Measurements from ENCODE around the gene FILIP1L.

FILIP1L gene

GRCh38 chr3:100029052-100029451, 85.2 kb downstream of the FILIP1L start:
- TF ChIP-seq POLR2AphosphoS5 (IDR thresholded peaks at IDR 0.05; ENCODE audit: low read depth, low read length), result no peak
- TF ChIP-seq TAF1 (IDR thresholded peaks at IDR 0.05; ENCODE audit: borderline replicate concordance, insufficient read depth, low read length), result no peak
- TF ChIP-seq, protein P1, sequence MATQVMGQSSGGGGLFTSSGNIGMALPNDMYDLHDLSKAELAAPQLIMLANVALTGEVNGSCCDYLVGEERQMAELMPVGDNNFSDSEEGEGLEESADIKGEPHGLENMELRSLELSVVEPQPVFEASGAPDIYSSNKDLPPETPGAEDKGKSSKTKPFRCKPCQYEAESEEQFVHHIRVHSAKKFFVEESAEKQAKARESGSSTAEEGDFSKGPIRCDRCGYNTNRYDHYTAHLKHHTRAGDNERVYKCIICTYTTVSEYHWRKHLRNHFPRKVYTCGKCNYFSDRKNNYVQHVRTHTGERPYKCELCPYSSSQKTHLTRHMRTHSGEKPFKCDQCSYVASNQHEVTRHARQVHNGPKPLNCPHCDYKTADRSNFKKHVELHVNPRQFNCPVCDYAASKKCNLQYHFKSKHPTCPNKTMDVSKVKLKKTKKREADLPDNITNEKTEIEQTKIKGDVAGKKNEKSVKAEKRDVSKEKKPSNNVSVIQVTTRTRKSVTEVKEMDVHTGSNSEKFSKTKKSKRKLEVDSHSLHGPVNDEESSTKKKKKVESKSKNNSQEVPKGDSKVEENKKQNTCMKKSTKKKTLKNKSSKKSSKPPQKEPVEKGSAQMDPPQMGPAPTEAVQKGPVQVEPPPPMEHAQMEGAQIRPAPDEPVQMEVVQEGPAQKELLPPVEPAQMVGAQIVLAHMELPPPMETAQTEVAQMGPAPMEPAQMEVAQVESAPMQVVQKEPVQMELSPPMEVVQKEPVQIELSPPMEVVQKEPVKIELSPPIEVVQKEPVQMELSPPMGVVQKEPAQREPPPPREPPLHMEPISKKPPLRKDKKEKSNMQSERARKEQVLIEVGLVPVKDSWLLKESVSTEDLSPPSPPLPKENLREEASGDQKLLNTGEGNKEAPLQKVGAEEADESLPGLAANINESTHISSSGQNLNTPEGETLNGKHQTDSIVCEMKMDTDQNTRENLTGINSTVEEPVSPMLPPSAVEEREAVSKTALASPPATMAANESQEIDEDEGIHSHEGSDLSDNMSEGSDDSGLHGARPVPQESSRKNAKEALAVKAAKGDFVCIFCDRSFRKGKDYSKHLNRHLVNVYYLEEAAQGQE (IDR thresholded peaks at IDR 0.05; ENCODE audit: insufficient read depth in 1 of 2, low read depth in 2 of 2, low read length in 2 of 2), result no peak
- no peak for TF ChIP-seq FOXP2 (optimal IDR thresholded peaks at IDR 0.05; ENCODE audit: borderline replicate concordance, extremely low read depth, extremely low read length, insufficient read depth)
- no peak for TF ChIP-seq SIN3A (IDR thresholded peaks at IDR 0.05; ENCODE audit: borderline replicate concordance, insufficient read depth, low read length)

- no peak for TF ChIP-seq TAF1 (IDR thresholded peaks at IDR 0.05; ENCODE audit: borderline replicate concordance, insufficient read depth, low read length)
- TF ChIP-seq FOXP2 (optimal IDR thresholded peaks at IDR 0.05; ENCODE audit: borderline replicate concordance, extremely low read depth, extremely low read length, insufficient read depth), result no peak
- TF ChIP-seq POLR2AphosphoS5 (IDR thresholded peaks at IDR 0.05; ENCODE audit: low read depth, low read length), result no peak
- no peak for TF ChIP-seq SIN3A (IDR thresholded peaks at IDR 0.05; ENCODE audit: borderline replicate concordance, insufficient read depth, low read length)
- TF ChIP-seq, protein P1 (IDR thresholded peaks at IDR 0.05; ENCODE audit: insufficient read depth in 1 of 2, low read depth in 2 of 2, low read length in 2 of 2), result no peak
Observed at GRCh38 chr3:100027321-100027720, 87.0 kb downstream of the FILIP1L start.

DNA sequence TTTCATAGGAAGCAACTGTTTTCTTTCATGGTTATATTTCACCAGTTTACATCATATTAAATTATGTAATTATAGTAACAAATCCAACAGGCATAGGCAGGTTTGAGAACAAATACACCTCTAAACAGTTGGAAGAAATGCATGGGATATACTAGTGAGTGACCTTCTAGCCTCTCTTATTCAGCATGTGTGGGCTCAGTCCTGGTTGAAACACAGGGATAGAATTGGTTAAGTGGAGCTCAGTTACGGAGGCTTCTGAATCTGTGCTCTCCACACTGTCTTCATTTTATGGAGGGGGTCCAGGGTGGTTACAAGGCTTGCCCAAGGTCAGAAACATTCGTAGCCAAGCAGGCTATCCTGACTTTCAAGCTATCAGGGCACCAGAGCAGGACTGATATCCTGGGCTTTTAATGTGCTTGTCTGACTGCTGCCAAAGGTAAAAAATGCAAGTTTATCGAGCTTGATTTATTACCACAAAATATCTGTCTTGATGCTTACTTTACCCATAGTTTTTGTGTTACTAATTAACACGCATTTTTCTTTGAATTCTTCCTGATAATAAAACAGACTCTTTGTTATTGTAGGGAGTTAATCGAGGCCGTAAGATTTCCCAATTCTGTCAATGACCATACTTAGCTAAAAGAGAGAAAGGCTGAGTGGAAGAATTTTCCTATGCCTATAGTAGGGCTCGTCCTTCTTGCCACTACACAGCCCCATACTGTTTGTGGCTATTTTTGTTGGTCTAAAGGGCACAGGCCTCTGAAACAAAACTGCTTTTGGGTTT, 89.6 kb downstream of the FILIP1L start:
- TF ChIP-seq POLR2AphosphoS5 (IDR thresholded peaks at IDR 0.05; ENCODE audit: low read depth, low read length) (no peak), SIN3A (IDR thresholded peaks at IDR 0.05; ENCODE audit: borderline replicate concordance, insufficient read depth, low read length) (no peak), FOXP2 (optimal IDR thresholded peaks at IDR 0.05; ENCODE audit: borderline replicate concordance, extremely low read depth, extremely low read length, insufficient read depth) (no peak), TAF1 (IDR thresholded peaks at IDR 0.05; ENCODE audit: borderline replicate concordance, insufficient read depth, low read length) (no peak)
- TF ChIP-seq, protein P1 (IDR thresholded peaks at IDR 0.05; ENCODE audit: insufficient read depth in 1 of 2, low read depth in 2 of 2, low read length in 2 of 2), result no peak

GRCh38 chr3:100023595-100023994, 90.7 kb downstream of the FILIP1L start:
- no peak for TF ChIP-seq POLR2AphosphoS5 (IDR thresholded peaks at IDR 0.05; ENCODE audit: low read depth, low read length)
- TF ChIP-seq TAF1 (IDR thresholded peaks at IDR 0.05; ENCODE audit: borderline replicate concordance, insufficient read depth, low read length), result no peak
- TF ChIP-seq FOXP2 (optimal IDR thresholded peaks at IDR 0.05; ENCODE audit: borderline replicate concordance, extremely low read depth, extremely low read length, insufficient read depth), result no peak
- TF ChIP-seq SIN3A (IDR thresholded peaks at IDR 0.05; ENCODE audit: borderline replicate concordance, insufficient read depth, low read length), result no peak
- TF ChIP-seq, protein P1 (IDR thresholded peaks at IDR 0.05; ENCODE audit: insufficient read depth in 1 of 2, low read depth in 2 of 2, low read length in 2 of 2), result no peak
